Amygdala (tissue), 56 donors: ENCODE measurements around the gene NOX4.
"Not testable (repeated sequence)": the region's sequence is repeated elsewhere in the genome, so short reads cannot be mapped to it uniquely, and the experiment has no call there.

Experiments used
- DNase-seq, 56 donors: peaks; one replicate each; lab custom pipeline; 2025; lab: John Stamatoyannopoulos, UW

The NOX4 gene

DNA sequence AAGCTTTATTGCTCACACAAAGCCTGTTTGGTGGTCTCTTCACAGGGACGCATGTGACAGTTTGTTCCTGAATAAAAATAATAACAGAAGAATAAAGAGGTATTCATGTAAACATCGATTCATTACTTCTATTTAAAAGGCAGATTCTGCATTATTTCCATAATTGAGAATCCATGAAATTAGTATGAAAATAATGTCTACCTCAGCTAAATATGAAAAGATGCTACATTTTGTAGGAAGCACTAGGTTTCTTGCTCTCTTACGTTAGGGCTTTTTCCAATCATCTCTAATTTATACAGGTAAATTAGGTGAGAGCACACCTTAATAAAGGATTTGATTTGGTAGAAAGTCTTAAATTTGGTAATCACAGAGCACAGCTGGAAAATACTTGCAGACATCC is 103.7 kb downstream of the NOX4 start:
- DNase-seq = not testable (repeated sequence)

DNA sequence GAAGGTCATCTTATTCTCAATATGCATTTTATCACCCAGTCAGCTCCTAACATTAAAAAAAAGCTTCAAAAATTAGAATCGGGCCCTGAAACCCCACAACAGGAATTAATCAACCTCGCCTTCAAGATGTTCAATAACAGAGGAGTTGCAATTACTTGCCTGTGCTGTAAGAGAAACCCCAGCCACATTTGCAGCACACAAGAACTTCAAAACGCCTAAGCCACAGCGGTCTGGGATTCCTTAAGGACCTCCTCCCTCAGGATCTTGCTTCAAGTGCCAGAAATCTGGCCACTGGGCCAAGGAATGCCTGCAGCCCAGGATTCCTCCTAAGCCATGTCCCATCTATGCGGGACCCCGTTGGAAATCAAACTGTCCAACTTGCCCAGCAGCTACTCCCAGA is 108.2 kb downstream of the NOX4 start:
- DNase-seq = not testable (repeated sequence)

DNA sequence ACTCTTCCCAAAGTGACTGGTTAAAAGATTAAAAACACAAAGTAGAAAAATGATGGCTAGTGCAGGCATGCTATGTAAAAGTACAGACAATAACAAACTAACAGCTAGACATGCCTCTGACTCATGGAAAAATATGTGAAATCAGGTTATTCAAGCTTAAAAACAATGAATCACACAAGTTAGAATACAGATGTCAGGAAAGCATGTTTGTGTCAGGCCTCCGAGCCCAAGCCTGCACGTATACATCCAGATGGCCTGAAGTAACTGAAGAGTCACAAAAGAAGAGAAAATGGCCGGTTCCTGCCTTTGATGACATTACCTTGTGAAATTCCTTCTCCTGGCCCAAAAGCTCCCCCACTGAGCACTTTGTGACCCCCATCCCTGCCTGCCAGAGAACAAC is 110.1 kb downstream of the NOX4 start:
- no peak for DNase-seq

DNA sequence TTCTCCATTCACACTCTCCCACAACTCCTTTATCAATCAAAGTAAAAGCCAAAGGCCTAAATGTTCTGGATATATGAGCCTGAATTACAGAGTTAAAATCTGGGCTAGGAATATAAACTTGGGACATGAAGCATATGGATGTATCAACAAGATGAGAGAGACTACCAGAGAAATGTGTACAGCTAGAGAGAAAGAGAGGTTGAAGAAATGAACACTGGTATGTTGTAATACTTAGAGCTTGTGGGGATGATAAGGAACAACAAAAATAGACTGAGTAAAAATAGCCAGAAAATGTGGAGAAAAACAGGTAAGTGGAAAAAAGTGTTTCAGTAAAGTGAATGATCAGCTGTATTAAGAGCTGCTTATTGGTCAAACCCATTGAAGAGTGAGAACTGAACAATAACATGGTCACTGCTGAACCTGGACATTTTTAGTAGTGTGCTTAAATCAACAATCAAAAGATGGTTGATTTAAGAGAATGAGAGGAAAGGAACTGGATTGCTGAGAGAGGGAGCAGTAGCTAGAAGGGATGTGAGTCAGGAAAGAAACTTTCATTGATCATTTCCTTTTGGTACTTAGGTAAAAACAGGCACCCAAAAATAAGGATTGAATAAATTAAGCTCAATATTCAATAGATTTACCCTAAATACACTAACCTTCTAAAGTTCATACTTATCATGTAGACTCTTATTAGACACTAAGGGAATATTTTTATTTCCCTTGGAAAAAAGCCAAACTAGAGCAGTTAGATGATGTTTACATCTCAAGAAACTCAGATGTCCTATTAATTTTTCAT is 111.0 kb downstream of the NOX4 start:
- not testable (repeated sequence) for DNase-seq

DNA sequence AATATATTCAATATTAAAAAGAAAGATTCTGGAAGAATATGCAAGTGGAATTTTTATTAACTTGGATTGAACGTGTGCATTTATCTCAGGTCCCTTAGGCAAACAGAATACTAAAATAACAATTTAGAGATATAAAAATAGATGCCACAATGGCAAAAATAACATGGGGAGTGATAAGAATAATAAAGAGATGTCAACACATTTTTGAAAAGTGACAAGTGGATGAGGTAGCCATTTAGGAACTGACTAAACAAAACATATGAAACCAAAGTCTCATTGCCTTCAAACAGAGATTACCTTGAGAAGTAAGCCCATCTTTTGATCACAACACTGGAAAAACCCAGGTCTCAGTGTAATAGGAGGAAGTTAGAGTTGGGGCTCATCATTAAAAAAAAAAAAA is 112.2 kb downstream of the NOX4 start:
- DNase-seq = not testable (repeated sequence)

DNA sequence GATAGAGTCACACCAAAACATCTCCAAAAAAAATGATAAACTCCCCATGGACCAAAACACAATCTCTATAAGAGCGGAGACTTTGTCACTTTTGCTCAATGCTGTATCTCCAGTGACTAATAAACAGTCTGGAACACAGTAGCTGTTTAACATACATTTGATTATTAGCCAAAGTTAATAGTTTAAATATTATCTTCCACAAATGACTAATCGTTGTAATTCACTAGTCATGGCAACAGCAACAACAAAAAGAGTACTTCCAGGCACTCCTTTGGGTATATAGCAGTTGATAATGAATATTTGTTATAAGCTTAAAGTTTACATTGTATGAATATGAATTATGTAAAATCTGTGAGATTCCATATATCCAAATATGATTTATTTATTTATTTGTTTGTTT is 121.8 kb downstream of the NOX4 start:
- DNase-seq = not testable (repeated sequence)

DNA sequence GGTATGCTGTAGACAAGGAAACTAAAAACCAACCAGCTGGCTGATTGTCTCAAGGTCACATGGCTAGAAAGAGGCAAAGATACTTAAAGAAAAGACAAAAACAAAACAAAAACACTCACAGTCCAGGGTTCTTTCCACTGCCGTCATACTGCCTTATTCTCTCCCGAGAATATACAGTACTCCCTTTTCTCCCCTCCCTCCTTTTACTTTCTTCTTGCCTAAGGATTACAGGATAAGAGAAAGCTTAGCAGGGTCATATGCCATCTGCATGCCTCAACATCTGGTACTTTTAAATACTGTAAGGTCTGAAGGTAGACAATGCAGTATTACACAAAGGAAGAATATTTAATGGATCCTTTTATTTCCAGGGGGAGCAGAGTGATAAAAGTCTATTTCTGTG is 126.3 kb downstream of the NOX4 start:
- DNase-seq = not testable (repeated sequence)

DNA sequence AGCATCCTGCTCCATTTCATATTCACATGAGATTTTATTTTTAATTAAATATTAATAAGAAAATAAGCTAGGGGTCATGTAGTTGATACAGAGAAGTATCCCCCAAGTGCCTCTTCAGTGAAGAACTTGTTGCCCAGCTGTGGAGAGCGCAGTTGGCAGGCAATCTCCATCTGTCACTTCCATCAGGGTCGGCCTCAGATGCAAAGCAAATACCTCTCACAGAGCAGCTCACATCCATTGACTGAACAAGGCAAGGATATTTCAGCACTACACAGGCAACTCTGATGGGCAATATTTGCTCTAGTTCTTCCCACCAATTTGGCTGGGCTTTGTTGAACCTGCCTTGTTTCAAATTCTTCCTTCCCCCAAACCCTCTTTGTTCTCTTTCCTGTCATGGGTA is 129.4 kb downstream of the NOX4 start:
- no peak for DNase-seq

DNA sequence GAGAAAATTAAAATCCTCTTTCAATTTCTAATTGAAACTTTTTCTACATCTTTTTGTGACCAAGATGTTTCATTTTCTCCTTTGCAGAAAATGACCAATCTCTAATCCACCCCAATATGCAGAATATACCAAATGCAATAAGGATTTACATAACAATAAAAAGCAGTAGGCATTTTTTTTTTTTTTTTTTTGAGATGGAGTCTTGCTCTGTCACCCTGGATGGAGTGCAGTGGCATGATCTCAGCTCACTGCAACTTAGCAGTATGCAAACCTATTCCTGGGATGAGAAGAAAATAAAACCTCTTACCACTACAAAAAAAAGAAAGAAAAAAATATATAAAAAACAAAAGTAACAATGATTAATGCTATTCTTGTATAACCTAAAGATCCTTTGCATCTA is 132.0 kb downstream of the NOX4 start:
- not testable (repeated sequence) for DNase-seq

DNA sequence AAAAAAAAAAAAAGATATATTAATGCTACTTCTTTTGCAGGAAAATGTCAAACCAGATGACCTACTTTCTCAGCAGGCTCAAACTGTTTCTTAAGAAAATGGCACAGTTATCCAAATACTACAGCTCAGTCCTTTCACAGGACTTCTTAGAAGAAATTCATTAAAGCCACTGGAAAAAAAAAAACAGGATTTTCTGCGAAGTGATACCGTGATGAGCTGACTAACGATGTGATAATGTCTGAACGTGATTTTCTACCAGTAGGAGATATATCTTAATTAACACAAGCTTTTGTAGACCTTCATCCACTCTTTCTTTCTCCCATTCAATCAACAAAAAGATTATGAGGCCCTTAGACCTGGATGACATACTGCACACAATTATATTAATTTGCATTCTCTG is 132.4 kb downstream of the NOX4 start:
- DNase-seq = no peak

DNA sequence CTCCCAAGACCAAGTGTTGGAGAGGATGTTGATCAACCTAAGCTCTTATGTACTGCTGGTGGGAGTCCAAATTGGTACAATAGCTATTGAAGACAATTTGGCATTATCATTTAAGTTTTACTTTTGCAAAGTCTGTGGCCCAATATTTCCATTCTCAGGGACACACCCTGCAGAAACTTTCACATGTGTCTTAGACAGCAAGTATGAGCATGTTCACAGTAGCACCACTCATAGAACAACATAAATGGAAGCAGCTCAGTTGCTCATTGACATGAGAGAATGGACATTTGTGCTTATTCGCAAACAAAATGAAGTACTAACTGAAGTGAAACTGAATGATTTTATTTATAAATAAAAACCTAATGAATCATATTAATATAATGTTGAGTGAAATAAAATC is 135.5 kb downstream of the NOX4 start:
- DNase-seq = no peak

DNA sequence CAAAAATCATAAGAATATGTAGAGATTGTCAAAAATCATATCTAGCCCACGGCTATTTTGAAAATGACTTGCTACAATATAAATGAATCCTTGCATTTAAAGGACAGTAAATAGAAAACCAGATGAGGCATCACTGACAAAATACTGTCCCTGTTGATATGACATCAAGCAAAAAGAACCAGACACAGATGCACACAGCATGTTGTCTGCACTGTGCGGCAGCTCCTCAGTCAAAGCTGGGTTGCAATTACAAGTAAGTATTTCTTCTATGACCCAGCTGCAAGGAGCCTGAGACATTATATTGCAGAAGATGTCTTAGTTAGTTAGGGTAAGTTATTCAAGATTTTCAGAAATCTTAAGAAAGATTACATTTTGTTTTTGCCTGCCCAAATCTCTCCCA is 136.7 kb downstream of the NOX4 start:
- DNase-seq = not testable (repeated sequence)

DNA sequence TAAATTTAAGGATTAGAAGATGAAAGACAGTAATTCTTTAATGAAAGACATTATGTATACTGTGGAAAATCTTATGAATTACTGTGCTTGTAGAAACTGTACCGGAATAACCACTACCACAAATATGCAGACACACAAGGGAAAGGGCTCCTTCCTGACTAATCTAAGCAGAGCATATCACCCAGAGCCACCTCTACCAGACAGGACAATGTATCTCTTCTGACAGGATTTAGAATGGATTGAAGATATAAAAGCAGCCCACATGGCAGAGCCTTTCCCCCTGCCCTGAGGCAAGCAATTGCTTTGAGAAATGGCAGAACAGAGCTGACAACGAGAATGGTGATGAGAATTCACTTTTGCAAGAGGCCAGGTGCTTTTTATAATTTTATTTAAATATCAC is 144.1 kb downstream of the NOX4 start:
- no peak for DNase-seq

DNA sequence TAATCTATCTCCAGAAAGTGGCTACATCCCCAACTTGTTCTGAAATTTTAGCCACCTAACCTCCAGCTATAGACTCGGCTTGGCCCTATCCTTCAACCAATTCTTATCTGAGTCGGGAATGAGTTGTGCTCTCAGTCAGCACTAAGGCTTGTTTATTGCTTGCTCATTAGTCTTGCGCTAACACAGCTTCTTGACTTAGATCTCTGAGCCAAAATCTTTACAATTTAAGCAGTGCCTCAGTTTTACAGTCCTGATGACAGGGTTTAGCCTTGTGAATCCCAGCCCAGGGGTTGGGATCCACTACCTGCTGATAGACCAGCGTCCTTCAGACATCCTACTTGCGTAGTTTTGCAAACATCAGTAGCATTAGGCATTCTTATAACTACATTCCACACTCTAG is 144.6 kb downstream of the NOX4 start:
- no peak for DNase-seq

DNA sequence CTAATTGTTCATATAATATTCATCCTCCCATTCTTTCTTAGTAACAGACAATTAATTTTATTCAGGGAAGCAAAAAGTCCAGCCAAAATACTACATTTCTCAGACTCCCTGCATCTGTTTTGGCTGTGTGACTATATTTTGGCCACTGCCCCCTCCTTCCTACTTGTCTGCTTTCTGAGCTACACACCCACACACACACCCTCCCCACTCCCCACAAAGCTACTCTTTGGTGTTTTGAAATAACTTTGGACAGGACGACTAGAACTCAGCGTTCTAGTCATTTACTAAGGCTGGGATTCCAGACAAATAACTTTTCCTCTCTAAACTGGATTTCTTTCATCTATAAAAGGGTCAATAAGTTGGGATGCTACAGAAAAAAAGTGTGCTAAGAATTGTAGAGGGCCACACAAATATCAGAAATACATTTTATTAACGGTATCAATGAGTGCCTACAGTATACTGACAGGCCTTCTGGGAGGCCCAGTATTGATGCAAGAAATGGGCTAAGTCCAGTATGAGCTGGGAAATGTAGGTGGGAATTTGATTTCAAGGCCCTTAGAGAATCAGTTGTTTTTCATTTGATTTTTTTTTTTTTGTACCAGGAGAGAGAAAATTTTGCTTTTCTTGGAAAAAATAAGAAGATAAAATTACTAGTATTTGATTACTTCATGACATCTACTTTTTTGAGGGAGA is 148.1 kb downstream of the NOX4 start:
- DNase-seq = not testable (repeated sequence)

DNA sequence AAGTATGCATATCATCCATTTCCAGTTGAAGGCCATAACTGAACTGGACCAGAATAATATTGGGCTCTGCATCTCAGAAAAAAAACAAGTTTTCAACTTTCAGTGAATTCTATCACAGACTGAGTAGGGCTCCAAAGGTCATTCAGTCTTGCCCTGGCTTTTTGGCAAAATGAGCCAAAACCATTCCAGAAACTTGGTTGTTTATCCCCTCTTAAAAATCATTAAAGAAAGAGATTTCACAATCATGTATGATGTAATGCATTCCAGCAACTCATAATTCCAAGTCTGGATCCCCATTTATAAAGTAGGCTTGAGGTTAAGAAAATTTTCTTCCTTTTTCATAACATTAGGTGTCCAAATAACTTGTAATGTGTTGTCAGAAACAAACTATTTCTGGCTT is 150.7 kb downstream of the NOX4 start:
- not testable (repeated sequence) for DNase-seq

DNA sequence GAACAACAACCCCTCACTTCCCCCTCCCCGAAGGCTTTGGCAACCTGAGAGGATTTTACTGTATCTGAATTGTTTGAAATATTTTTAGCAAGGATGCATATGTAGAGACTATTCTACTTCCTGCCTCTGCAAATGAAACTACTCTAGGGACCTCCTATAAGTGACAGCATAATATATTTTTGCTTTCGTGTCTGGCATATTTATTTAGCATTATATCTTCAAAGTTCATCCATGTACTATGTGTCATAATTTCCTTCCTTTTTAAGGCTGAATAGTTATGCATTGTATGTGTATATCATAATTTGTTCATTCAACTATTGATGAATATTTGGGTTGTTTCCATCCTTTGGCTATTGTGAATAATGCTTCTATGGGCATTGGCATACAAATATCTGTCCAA is 153.1 kb downstream of the NOX4 start:
- not testable (repeated sequence) for DNase-seq

DNA sequence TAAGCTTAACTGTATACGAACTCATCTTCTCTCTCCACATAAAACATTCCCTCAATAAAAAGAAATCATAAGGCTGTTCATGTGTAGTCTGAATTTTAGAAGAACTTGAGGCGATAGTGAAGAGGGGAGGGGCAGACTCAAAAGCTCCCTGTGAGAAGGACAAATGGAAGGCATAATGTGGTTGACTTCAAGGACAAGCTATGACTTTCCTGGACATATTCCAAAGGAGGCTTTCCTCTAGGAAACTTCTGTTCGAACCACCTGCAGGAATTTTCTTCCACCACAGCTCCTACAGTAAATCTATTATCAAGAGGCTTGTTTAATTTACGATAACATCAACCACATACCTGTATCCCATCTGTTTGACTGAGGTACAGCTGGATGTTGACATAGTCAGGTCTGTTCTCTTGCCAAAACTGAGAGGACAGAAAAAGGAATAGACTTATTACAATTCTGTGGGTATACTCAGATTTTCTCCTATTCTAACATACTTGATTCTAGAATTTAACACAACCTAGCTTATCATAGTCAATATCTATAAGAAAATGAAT is 154.0 kb downstream of the NOX4 start:
- DNase-seq = not testable (repeated sequence)

DNA sequence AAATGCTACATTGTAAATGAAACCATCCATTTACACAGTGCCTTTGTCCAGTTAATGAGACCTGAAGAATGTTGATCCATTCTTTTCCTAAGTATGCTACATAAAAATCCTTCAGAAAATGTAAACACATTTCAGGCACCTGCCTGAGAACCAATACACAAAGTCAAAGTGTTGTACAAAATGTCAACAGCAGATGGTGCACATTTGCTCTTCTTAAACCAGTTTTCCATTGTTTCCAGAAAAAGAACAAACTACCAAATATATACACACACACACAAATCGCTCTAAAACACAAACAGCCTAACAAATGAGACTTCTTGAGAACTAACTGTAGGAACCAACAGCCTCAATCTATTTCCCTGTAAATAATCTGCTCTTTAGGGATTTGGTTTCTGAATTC is 157.5 kb downstream of the NOX4 start:
- peak in 1 of 56 donors; percentile 1 for DNase-seq

DNA sequence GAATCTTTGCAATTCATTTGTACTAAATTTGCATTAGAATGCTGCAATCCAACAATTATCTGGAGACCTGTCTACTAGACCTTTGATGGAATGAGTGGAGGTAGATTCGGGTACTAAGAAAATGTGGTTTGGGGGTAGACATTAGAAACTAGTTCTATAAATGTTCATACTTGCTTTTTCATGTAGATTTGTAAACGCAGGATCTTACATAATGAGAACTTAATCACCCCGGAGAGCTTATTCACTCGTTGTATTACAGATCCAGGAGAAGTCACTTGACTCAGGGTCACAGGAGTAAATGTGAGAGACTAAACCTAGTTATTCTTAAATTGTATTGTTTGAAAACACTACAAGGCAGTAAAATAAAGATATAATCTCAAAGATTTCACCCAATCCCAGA is 159.2 kb downstream of the NOX4 start:
- DNase-seq = not testable (repeated sequence)

DNA sequence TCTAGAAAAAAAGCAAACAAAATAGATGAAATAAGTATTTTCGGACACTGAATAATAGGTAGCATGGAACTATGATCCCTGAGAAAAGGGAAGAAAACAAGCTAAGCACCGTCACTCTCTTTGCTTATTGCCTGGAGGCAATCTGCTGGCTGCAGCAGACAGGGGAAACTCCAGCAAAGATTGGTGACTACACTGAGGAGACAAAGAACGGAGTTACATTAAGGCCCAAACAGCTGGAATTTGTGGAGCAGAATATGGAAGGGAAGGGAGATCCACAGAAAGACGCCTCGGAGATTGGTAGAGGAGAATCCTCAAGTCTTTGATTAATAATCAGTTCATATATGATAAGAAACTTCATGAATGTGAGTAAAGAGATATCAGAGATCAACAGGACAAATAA is 163.3 kb downstream of the NOX4 start:
- no peak for DNase-seq

DNA sequence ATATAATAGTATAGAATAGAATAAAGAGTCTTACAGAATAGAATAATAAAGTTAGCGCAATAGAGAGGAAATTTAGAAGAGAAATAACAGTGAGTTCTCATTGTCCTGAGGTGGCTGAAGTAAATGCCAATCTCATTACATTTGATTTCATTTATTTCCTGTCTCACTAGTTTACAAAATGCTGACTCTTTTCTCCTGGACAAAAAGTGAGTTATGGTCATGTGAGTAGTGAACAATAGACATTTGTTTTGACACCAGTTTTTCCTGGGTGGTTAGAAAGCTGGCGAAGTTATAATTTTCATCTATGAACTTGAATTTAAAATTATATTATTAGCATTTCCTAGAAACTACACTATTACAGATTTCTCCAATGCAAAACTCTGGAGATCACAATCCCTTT is 169.8 kb downstream of the NOX4 start:
- no peak for DNase-seq
